CD14-positive monocyte (primary cell): ENCODE measurements around the gene TREM2. TPM values are rescaled to one million over a fixed set of nuclear protein-coding genes. Genes with fewer than 3 reads are reported as not detected.

Experiments used
- DNase-seq, 3 donors: peaks; one replicate each; pipeline ENCODE4 v3.0.0-alpha.2; 2011 to 2022
- H2AFZ ChIP-seq: 2 replicates; pipeline ENCODE4 v1.6.0; 2012; ENCODE audit warnings: mild to moderate bottlenecking, low read depth, low read length, inconsistent platforms; ENCODE audit not compliant: insufficient read depth, poor library complexity, severe bottlenecking
- H3K27ac ChIP-seq, 2 donors: 1 replicate in 1 of 2; 2 replicates in 1 of 2; pipeline ENCODE4 v1.5.1; 2012 to 2013; ENCODE audit warnings: low read length in 2 of 2, control low read depth in 1 of 2, inconsistent platforms in 1 of 2, low read depth in 1 of 2, mild to moderate bottlenecking in 1 of 2
- H3K27me3 ChIP-seq, 2 donors: one replicate each; pipeline versions ENCODE4 v1.6.0 to v1.6.1; 2011 to 2013; ENCODE audit warnings: low read length in 2 of 2; ENCODE audit not compliant: control insufficient read depth in 2 of 2, insufficient read depth in 2 of 2
- H3K36me3 ChIP-seq, 2 donors: replicated peaks in 1 of 2; 1 replicate in 1 of 2; 2 replicates in 1 of 2; pipeline versions ENCODE4 v1.5.1 to v1.6.1; 2012 to 2013; ENCODE audit warnings: low read length in 2 of 2, control low read depth in 1 of 2, inconsistent platforms in 1 of 2, mild to moderate bottlenecking in 1 of 2; ENCODE audit not compliant: insufficient read depth in 2 of 2, control insufficient read depth in 1 of 2
- H3K4me1 ChIP-seq, 2 donors: 1 replicate in 1 of 2; 2 replicates in 1 of 2; pipeline versions ENCODE4 v1.5.1 to v1.6.1; 2012 to 2013; ENCODE audit warnings: low read length in 2 of 2, control low read depth in 1 of 2, inconsistent platforms in 1 of 2, mild to moderate bottlenecking in 1 of 2, moderate library complexity in 1 of 2; ENCODE audit not compliant: insufficient read depth in 2 of 2, control insufficient read depth in 1 of 2
- H3K4me2 ChIP-seq: replicated peaks from 2 replicates; pipeline ENCODE3; 2012; ENCODE audit warnings: low read length, moderate library complexity, mild to moderate bottlenecking; ENCODE audit not compliant: poor library complexity, severe bottlenecking; ENCODE audit errors: extremely low read depth
- H3K4me3 ChIP-seq, 3 experiments: fragments of 200-600 bp in 1 of 3; sonication (generic) in 1 of 3; replicated peaks in 1 of 3; 1 replicate in 2 of 3; 2 replicates in 1 of 3; pipeline ENCODE4 v1.5.1; 2011 to 2013; ENCODE audit warnings: low read length in 3 of 3, mild to moderate bottlenecking in 3 of 3, control low read depth in 2 of 3, low read depth in 2 of 3, inconsistent platforms in 1 of 3, moderate library complexity in 1 of 3
- H3K79me2 ChIP-seq: 2 replicates; pipeline ENCODE4 v1.6.0; 2012; ENCODE audit warnings: mild to moderate bottlenecking, control low read depth, inconsistent platforms, low read length, moderate library complexity; ENCODE audit not compliant: insufficient read depth
- H3K9ac ChIP-seq: 2 replicates; pipeline ENCODE4 v1.6.0; 2017; ENCODE audit warnings: low read length, mild to moderate bottlenecking; ENCODE audit not compliant: insufficient read depth, poor library complexity, severe bottlenecking
- H3K9me3 ChIP-seq, 2 donors: replicated peaks in 1 of 2; 1 replicate in 1 of 2; 2 replicates in 1 of 2; pipeline versions ENCODE4 v1.5.1 to v1.6.1; 2012 to 2013; ENCODE audit warnings: low read length in 2 of 2, control low read depth in 1 of 2; ENCODE audit not compliant: control insufficient read depth in 1 of 2, insufficient read depth in 1 of 2
- H4K20me1 ChIP-seq: 2 replicates; pipeline ENCODE4 v1.6.0; 2012; ENCODE audit warnings: mild to moderate bottlenecking, low read length, control low read depth, moderate library complexity; ENCODE audit not compliant: insufficient read depth
- H3K27ac Mint-ChIP-seq, 7 donors: one replicate each; pipeline ENCODE4 v1.8.0; 2020; ENCODE audit warnings: mild to moderate bottlenecking in 7 of 7, mixed read lengths in 7 of 7, moderate library complexity in 6 of 7, inconsistent platforms in 2 of 7
- H3K27me3 Mint-ChIP-seq, 3 donors: one replicate each; pipeline ENCODE4 v1.8.0; 2021 to 2022; ENCODE audit warnings: low read depth in 3 of 3, mild to moderate bottlenecking in 3 of 3, mixed read lengths in 3 of 3, moderate library complexity in 3 of 3, inconsistent platforms in 1 of 3
- H3K36me3 Mint-ChIP-seq, 2 donors: one replicate each; pipeline ENCODE4 v1.8.0; 2020; ENCODE audit warnings: mixed read lengths in 2 of 2, inconsistent platforms in 1 of 2, mild to moderate bottlenecking in 1 of 2
- H3K4me1 Mint-ChIP-seq: one replicate; pipeline ENCODE4 v1.8.0; 2020; ENCODE audit warnings: mild to moderate bottlenecking, mixed read lengths
- H3K4me3 Mint-ChIP-seq, 2 donors: one replicate each; pipeline ENCODE4 v1.8.0; 2020; ENCODE audit warnings: mild to moderate bottlenecking in 2 of 2, mixed read lengths in 2 of 2, moderate library complexity in 1 of 2
- H3K9me3 Mint-ChIP-seq, 7 donors: one replicate each; pipeline ENCODE4 v1.8.0; 2020 to 2022; ENCODE audit warnings: mixed read lengths in 7 of 7, mild to moderate bottlenecking in 6 of 7, moderate library complexity in 6 of 7, inconsistent platforms in 2 of 7
- WGBS: methylation state at CpG from one replicate; pipeline ENCODE4 v1.1.5; 2013; ENCODE audit warnings: missing lambda C conversion rate; ENCODE audit not compliant: insufficient coverage; 5-methylcytosine and 5-hydroxymethylcytosine counted together
- intact Hi-C, 2 donors: fragments of 100-400 bp; cut with micrococcal nuclease; formaldehyde crosslinking; loops; one replicate each; pipeline versions ENCODE4 v1.15.0 to v1.15.1; 2023
- polyA plus RNA-seq, 3 donors: library from polyadenylated mRNA; depleted of rRNA in 1 of 3; unstranded in 2 of 3; stranded (reverse) in 1 of 3; fragments of 300-500 nt in 2 of 3; fragments of >200 nt in 1 of 3; fragmentation: Illumina TruSeq in 2 of 3; gene quantifications; 1 replicate in 2 of 3; 2 replicates in 1 of 3; pipeline ENCODE4 v1.2.3, GENCODE V29; 2012 to 2021
- TF ChIP-seq, protein P1 (sequence below): fragments of 200-600 bp; IDR thresholded peaks from one replicate; pipeline ENCODE4 v1.8.0; 2022; ENCODE audit warnings: antibody characterized with exemption, mild to moderate bottlenecking

Gene TREM2
- polyA plus RNA-seq, 3 donors, result 0.54 to 0.78 (median 0.56) TPM

- no peaks in the 10 kb centered on the region for H4K20me1 ChIP-seq
- Mint-ChIP-seq H3K4me1 (no peaks in the 10 kb centered on the region), H3K9me3 (peaks cover 0 to 6% (median 0%) of the 10 kb centered on the region in 7 donors), H3K27ac (no peak overlapping the region), H3K27me3 (no peaks in the 10 kb centered on the region), H3K36me3 (peaks cover 0 to 15% of the 10 kb centered on the region in 2 donors), H3K4me3 (no peak overlapping the region)
- H3K4me1 ChIP-seq, result no peaks in the 10 kb centered on the region
- no peak overlapping the region for H3K4me3 ChIP-seq
- H3K9me3 ChIP-seq, result no peaks in the 10 kb centered on the region
- H3K36me3 ChIP-seq, result no peaks in the 10 kb centered on the region
- TF ChIP-seq, protein P1, sequence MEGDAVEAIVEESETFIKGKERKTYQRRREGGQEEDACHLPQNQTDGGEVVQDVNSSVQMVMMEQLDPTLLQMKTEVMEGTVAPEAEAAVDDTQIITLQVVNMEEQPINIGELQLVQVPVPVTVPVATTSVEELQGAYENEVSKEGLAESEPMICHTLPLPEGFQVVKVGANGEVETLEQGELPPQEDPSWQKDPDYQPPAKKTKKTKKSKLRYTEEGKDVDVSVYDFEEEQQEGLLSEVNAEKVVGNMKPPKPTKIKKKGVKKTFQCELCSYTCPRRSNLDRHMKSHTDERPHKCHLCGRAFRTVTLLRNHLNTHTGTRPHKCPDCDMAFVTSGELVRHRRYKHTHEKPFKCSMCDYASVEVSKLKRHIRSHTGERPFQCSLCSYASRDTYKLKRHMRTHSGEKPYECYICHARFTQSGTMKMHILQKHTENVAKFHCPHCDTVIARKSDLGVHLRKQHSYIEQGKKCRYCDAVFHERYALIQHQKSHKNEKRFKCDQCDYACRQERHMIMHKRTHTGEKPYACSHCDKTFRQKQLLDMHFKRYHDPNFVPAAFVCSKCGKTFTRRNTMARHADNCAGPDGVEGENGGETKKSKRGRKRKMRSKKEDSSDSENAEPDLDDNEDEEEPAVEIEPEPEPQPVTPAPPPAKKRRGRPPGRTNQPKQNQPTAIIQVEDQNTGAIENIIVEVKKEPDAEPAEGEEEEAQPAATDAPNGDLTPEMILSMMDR, result no peak
- DNase-seq, result no peak
- no peaks in the 10 kb centered on the region for H3K27me3 ChIP-seq
- no peak overlapping the region for H3K27ac ChIP-seq
- intact Hi-C loops, result no loop called here
- no peak overlapping the region for H2AFZ ChIP-seq
- no CpG with 5 or more reads among the region's 1 CpG for WGBS
- H3K79me2 ChIP-seq, result no peaks in the 10 kb centered on the region
- no peak overlapping the region for H3K9ac ChIP-seq
- H3K4me2 ChIP-seq, result no peak overlapping the region
Measured at GRCh38 chr6:41122918-41123317, 40.0 kb downstream of the TREM2 start.

DNA sequence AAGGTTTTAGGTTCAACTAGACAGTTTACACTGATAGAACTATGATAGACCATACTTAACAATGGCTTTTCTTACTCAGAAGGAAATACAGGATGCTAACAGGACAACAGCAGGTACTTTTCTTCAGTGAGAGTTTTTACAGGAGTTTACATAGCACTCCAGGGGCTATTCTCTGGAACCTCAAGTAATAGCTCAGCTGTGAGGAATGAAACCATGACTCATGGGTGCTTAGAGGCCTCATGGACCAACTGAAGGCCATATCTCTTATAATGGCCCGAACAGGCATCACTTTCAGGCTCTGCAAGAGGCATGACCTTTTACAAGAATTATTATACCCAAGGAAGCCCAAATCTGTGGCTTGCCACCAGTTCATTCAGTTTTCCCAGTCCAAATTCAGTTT is 40.5 kb downstream of the TREM2 start:
- Mint-ChIP-seq H3K27me3 (no peaks in the 10 kb centered on the region), H3K4me3 (no peak overlapping the region), H3K36me3 (peaks cover 0 to 18% of the 10 kb centered on the region in 2 donors), H3K9me3 (peaks cover 0 to 6% (median 0%) of the 10 kb centered on the region in 7 donors), H3K4me1 (no peaks in the 10 kb centered on the region), H3K27ac (no peak overlapping the region)
- Histone ChIP-seq H3K4me2 (no peak overlapping the region), H3K36me3 (no peaks in the 10 kb centered on the region), H3K79me2 (no peaks in the 10 kb centered on the region), H3K4me1 (no peaks in the 10 kb centered on the region), H3K9ac (no peak overlapping the region), H4K20me1 (no peaks in the 10 kb centered on the region), H2AFZ (no peak overlapping the region), H3K4me3 (no peak overlapping the region), H3K9me3 (no peaks in the 10 kb centered on the region), H3K27ac (no peak overlapping the region), H3K27me3 (no peaks in the 10 kb centered on the region)
- intact Hi-C loops, result no loop called here
- no peak for DNase-seq
- TF ChIP-seq, protein P1, result no peak
- no CpG with 5 or more reads among the region's 1 CpG for WGBS
